Raji (cell line): Measurements from ENCODE around the gene TRAPPC1.
A peak's percentile ranks its signal among the peaks of the same experiment; 100 is the strongest.

ENCODE experiments used
- POLR2A ChIP-seq: IDR thresholded peaks from 2 replicates; pipeline ENCODE4 v1.6.1; 2011; ENCODE audit warnings: low read depth, low read length, control low read depth; ENCODE audit not compliant: insufficient read depth

TRAPPC1 gene

DNA sequence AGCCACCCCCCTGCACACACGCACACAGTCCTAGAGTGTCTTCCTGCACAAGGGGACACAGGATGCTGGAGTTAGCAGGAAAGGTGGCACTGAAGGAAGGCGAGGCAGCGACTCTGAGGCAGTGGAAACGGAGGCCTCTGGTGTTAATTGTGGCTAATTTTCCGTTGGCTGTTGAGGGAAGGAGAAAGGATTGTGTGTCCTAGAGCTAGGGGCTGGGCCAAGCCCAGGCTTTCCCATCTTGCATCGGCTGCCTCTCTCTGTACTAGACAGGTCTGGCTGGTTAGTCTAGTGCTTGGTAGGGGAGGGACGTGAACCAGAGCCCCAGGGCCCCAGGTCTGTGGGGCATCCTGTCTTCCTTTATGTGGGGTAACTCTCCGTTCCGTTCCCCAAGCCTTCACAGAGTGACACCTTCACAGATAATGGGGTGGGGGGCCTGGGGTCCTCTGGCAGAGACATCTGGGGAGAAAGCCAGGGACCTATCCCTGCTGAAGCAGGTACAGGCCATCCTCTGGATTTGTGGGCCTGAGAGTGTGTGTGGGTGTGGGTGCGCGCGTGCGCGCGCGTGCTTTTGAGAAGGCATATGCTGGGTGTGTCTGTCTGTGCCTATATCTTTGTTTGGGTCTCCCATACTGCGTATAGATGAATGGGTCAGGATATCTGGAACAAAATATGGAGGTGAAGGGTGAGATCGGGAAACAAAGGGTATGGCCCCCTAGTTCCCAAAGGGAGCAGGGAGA is 43.4 kb downstream of the TRAPPC1 start, which contains the start of gene CHD3:
CHD3 (plus strand) TSS at position 606 of the 737 bp plus-strand sequence. CDS start 212 bp downstream, outside the sequence.
- TF ChIP-seq POLR2A = no peak

- TF ChIP-seq POLR2A = 0 out of 2 replicates have a peak, but pooled peaks have one; percentile 19
These were observed 44.1 kb downstream of the TRAPPC1 start for GRCh38 chr17:7887482-7888183.

DNA sequence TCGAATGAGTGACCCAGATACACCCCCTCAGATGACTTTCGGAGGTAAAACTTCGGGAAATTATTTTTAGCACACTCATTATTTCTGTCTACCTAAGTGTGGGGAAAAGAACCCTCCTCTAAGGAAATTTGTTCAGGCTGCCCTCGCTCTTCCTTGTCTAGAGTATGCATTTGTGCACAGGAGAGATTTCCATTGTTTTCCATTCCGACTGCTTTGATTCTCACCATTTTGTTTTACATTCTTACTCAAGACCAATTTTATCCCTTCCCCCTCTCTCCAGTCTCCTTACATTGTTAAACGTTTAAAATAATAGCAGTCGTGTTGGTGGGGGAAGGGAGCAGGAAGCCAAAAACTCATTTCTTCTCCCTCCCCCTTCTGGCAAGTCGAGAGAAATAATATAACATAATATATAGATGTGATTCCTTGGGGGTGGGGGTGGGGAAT is 44.7 kb downstream of the TRAPPC1 start:
- TF ChIP-seq POLR2A = peak; percentile 10; the same call in 1 of the 2 replicates

- no peak for TF ChIP-seq POLR2A
These were observed 45.3 kb downstream of the TRAPPC1 start for GRCh38 chr17:7886227-7887037.

DNA sequence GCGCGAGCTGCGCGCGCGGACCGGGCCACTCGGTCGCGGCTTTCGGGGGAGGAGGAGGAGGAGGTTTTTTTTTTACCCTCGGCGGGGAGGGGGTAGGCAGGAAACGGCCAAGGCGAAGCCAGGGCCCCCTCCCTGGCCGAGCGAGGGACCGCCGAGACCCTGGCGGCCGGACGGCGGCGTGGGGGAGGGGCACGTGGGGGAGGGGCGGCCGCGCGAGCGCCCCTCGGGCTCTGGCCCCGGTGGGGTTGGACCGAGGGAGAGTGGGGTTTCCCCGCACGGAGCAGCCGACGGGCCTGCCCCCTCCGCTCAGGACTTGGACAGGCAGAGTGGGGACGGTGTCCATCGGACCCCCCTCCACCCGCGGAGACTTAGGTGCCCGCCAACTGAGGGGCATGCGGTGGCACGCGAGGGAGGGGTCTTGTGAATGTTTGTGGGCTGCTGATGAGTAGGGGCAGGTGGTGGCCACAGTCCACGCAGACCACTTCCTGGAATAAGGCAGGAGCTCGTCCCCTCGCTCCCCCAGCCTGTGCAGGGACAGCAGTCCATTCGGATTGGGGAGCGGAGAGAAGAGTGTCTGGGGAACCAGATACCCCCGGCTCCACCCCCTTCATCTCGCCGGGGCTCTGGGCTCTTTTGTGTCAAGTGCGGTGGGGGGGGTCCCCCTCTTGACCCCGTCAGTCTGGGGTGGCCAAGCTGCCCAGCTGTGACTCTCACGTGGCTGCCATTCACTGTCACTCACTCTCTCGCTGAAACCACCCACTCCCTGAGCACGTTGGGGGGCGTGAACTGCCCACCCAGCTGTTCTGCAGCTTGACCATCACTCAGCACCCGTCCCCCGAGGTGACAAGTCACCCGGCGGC is 46.1 kb downstream of the TRAPPC1 start:
- TF ChIP-seq POLR2A = peak; percentile 74

GRCh38 chr17:7884581-7885366 is 47.0 kb downstream of the TRAPPC1 start:
- TF ChIP-seq POLR2A = peak; percentile 50

GRCh38 chr17:7883781-7884386 is 47.9 kb downstream of the TRAPPC1 start:
- TF ChIP-seq POLR2A = no peak

DNA sequence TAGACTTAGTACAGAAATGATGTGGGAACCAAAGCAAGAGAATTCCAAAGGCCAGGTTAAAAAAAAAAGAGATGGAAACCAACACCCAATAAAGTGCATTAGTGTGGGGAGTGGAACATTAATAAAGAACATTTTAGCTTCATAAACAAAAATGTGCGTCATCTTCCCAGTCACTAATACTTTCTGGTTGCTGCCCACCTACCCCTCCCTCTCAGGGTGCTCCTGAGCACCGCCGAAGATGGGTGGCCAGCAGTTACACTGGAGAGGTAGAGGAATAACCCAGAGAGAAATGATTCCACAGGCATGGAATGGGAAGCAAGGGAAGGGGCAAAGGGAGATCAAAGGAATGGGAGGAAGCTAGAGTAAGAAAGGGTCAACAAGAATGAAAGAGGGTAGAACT is 49.1 kb downstream of the TRAPPC1 start:
- TF ChIP-seq POLR2A = no peak

DNA sequence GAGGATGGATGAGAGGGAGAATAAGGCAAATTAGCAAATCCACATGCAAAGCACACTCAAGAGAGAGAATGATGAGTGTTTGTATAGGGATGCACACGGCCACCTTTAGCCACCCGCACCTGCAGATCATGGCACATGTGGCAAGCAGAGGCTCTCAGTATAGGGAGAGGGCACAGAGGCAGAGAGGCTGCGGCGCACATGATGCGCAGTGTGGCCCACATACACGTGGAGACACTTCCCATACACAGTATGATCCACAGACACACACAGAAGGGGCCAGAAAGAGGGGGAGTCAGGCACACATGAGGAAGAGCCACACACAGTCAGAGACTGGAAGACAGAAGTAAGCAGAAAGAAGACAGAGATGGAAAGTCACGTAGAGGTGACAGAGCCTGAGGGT is 49.7 kb downstream of the TRAPPC1 start:
- TF ChIP-seq POLR2A = peak; percentile 81

GRCh38 chr17:7881276-7882054 is 50.3 kb downstream of the TRAPPC1 start:
- TF ChIP-seq POLR2A = no peak
